GM19099 (cell line): Measurements from ENCODE around the gene MAD1L1.

Experiments used
- POLR2A ChIP-seq: IDR thresholded peaks from 3 replicates; pipeline ENCODE4 v1.6.1; 2011; ENCODE audit warnings: low read depth; ENCODE audit not compliant: insufficient read length; ENCODE audit errors: extremely low read depth

Gene MAD1L1

DNA sequence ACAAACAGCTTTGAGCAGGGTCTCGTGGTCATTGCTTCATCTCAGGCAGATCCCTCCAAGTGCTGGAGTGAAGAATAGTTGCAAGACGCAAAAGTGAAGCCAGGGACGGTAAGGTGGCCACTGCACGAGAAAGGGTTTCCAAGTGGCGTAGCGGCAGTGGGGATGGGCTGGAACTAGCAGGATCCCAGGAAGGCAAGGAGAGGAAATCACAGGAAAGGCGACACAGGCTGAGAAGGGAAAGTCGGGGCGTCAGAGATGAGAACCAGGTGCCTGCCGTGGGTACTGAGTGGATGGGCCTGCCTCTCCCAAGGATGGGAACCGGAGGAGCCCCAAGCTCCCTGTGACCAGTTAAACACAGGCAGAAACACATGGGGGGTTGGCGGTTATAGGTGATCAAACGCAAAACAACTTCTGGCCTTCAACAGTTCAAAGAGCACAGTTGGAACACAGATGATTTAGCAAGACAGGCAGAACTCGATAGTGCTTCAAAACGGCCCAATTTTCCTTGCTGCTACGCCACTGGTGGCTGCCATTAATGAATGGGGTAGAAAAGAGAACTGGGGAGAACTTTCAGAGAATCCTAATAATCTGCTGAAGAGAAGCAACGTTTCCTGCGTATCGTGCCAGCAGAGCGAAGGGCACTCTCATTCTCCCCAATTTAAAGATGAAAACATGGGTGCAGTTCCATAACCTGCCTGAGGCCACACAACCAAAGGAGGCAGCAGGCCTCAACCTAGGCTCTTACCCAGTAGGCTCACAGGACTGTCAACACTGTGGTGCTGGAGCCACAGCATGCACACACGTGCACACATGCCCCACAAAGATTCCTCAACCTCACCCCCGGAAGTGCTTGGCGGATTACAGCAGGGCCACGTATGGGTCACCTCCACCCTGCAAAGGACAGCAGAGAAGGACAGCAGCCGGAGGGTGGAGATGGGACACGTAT lies 61.9 kb downstream of the MAD1L1 start:
- no peak for TF ChIP-seq POLR2A

DNA sequence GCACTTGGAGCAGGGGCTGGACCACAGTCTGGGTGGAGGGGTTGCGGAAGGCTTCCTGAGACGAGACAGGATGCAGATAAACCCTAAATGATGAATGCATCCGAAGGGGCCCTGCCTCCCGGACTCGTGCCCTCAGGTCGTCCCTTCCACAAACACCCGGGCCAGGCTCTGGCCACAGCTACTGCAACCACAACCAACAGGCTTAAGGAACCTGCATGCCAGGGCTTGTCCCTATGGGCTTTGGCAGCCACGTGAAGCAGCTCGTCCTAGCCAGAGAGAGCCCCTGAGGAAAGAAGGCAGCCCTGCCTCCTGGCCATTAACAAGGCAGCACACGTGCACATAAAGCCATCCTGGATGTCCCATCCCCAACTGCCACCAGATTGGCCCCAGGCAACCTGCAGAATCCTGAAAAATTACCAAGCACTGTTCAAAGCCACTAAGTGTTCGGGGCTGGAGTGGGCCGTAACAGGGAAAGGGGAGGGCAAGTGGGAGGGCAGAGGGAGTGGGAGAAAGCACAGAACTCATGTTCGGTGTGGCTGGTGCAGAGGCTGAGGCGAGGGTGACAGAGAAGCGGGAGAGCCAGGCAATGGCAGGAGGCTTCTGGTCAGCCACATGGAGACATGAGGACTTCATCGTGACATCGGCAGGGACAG lies 62.7 kb downstream of the MAD1L1 start:
- no peak for TF ChIP-seq POLR2A

DNA sequence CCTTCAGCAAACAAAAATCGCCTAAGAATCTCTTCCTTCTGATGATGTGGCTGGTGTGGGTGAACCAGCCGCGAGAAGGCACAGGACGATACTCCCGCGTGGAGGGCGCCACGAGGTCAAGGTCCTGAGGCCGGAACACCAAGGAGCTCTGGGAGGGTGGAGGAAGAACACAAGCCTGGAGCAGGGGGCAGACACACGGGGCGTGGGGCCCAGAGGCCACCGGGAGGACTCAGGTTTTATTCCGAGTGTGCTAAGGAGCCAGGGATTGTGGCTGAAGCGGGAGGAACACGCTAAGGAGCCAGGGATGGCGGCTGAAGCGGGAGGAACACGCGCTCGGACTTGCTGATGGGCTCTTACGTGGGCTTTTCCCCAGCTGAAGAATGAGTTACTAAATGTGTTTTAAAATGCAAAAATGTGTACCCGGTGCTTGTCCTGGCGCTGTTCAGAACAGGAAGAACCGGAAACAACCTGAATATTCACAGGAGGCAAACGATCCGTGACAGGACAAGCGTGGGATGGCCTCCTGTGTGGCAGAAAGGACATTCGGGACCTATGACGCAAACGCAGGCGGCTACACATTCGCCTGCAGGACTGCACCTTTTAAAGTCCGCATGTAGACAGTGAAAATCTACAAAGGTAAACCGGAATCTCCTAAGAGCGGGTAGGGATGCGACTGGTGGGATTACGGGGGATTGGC lies 64.0 kb downstream of the MAD1L1 start:
- TF ChIP-seq POLR2A = no peak

DNA sequence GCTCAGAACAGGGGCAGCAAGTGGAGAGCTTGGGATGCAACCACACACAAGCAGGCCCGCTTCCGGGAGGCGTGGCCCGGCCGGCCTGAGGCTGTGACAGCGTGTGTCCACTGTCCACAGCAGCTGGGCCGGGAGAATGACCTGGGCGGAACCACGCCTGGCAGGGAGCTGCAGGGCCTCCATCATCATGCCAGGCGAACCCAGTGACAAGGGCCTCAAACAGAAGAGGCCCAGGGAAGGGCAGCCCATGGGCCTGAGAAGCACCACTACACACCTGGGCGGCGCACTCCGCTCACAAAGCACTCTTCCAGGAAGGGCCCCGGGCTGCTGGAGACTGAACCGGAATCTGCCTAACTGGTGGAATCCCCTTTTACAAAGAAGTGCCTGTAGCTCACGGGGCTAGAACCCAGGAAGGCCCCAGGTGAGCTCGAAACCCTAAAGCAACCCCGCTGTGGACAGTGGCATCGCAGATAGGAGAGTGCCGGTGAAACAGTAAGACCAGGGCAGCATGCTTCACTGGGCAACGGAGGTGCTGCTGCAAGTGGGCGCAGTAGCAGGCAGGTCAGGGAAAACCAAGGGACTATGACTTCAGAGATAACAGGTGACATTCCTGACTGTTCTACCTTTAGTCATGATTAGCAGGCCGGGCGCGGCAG lies 66.0 kb downstream of the MAD1L1 start:
- no peak for TF ChIP-seq POLR2A

DNA sequence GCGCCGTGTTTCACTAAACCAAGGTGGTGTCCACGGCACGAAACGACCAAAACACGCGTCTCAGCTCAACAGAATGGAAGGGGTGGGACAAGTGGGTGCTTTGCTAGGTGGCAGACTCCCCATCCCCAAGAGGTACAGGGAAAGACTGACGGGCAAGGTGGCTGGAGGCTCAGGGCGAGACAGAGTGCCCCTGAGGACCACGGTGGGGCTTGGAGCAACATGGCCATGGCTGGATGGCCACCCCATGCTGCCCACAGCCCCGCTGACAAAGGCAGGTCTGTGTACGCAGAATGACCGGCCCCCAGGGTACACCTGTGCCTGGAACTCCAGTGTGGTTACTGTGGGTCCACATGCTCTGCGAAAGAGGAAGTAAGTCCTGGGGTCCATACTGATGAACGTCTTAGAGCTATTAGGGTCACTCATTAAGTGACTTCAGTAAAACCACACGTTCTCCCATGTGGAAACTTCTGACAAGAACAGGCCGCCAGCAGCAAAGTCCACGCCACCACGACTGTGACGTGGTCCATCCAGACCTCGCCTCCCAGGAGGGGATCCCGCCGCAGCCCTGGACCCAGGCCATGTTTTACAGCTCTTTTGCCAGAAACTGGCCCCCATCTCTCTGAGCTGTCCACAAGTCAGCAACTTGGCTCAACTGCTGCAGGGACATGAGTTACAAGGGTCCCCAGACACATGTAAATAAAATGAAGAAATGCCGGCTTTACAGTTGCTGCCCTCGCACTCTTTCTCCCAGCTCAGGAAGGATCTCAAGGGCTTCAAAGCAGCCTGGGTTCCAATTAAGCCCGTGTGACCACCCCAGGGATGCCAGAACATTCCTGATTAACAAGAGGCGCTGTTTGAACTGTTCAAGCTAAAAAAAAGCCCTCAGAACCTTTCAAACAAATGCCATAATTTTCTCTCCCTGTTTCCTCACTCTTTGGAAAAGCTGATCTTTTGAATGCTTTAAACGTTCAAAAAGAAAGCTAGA lies 66.8 kb downstream of the MAD1L1 start:
- TF ChIP-seq POLR2A = no peak

DNA sequence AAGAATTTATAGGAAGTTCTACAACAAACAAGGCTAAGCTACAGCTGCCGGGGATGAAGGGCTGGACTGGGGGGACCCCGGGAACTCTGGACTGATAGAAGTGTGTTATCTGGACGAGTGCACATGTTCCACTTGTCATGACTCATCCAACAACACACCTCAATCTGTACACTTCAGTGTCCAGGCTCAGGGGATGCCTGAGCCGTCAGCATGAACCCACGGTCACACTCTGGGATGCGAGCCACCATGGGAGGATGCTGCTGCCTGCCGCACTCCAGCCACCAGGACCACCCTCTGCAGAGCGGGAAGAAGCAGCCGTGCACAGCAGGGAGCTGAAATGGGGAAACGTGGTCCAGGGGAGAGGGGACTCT lies 67.5 kb downstream of the MAD1L1 start:
- no peak for TF ChIP-seq POLR2A

DNA sequence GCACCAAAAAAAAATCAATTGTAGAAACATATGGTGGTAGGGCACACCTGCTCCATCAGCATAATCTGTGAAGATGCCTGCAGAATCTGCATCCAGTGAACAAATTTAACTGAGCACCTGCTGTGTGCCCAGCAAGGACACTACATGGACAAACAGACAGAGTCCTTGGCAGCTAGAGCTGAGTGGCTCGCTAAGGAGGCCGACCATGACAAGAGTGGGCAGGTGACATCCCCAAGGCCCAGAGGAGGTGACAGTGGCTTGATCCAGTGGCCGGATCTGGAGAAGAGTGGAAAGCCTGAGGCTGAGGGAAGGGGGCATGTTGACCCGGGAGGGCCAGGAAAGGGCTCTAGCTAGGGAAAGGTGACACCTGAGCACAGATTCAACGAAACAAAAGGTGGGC lies 68.1 kb downstream of the MAD1L1 start:
- no peak for TF ChIP-seq POLR2A

DNA sequence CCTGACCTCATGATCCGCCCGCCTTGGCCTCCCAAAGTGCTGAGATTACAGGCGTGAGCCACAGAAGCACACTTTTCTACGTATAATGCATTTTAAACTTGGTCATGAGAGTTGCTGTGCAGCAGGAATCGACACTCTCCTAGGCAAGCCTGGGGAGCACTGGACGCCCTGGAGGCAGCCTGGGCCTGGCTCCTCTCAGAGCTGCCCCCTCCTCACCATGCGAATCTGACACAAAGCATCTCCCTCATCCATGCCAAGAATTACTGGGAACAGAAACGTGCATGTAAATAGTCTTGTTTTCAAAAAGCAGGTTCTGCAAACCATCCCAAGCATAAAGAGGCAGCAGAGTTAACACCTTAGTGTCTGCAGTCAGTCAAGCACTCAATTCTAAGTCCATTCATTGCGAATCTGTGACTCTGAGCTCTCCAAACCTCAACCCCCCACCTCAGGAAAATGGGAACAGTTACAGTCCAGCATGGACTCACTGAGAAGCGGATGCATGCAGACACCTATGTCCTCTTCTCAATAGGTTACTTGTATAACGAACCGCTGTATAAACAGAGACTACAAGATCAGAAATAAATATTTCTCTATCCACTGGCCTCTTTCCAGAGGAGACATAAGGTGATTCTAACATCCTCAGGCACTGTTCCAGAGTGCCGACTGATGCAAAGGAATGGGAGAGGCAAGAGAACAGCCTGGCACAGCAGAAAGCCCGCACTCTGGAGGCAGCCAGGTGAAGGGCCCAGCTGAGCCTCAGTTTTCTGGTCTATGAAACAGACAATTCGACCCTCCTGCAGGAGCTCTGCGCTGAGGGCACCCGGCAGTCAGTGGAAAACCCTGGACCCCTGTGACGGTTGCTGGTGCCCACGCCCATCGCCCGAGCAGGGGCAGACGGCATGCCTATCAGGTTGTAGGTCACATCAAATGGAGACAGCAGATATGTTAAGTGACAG lies 68.9 kb downstream of the MAD1L1 start:
- TF ChIP-seq POLR2A = no peak

DNA sequence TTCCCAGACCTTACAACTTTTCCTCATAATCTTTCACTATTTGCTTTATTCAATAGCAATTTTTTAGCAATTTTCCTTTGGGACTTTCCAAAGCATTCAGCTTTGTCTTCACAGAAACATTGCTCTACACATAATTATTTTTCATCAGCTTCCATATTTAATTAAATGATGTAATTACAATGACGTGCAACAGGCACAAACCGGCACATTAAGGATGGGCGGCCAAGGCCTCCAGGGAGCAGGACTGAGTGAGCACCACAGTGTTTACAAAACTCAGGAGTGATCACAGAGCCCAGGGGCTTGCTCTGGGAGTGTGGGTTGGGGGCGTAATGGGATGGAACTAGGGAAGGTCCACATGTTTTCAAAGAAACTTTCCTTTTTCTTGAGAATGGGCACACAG lies 69.8 kb downstream of the MAD1L1 start:
- no peak for TF ChIP-seq POLR2A

DNA sequence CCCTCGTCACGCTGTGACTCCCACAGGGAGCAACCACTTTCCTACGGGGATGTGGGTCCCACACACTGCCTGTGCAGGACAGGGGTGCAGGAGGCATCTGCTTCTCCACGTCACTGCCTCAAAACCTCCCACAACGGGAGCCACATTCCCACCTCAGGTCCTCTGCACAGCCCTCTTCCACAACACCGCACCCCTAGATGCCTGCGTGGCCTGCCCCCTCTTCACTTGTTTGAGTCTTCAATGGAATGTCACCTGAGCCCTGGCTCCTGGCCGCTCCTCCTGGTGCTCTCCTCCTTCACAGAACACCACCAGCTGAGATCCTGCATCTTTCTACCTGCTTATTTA lies 73.6 kb downstream of the MAD1L1 start:
- no peak for TF ChIP-seq POLR2A

DNA sequence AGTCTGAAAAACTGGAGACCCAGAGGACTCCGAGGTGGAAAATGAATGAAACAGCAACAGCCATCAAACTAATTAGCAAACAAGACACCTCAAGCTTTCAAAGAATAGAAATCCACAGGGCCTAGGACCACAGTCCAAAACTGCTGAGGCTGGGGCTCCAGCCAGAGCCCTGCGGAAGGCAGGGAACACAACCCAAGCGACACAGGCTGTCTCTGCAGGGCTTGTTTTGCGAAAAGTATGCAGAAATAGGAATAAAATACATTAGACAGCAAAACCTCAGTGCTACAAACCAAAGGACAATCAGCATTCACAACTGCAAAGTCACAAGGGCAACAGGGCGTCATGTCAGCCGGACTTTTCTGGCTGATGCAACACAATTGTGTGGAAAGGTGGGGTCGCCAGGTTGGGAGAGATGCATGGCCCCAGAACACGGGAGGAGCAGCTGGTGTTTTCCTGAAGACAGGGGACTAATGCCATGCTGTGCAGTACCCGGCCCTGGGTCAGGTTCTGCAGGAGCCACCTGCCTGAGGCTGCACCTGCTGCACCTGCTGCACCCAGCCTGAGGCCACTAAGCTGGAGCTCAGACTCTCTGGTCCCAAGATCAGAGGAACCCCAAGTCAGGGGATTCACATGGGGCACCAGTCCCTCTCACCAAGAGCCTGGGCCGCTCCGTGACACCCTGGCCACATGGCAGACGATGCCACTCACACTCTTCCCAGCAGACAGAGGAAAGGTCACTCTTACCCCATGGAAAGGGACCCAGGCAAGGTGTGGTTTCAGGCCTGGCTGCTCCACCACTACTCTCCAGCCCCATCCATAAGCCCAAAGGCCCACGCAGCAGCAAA lies 74.2 kb downstream of the MAD1L1 start:
- no peak for TF ChIP-seq POLR2A

DNA sequence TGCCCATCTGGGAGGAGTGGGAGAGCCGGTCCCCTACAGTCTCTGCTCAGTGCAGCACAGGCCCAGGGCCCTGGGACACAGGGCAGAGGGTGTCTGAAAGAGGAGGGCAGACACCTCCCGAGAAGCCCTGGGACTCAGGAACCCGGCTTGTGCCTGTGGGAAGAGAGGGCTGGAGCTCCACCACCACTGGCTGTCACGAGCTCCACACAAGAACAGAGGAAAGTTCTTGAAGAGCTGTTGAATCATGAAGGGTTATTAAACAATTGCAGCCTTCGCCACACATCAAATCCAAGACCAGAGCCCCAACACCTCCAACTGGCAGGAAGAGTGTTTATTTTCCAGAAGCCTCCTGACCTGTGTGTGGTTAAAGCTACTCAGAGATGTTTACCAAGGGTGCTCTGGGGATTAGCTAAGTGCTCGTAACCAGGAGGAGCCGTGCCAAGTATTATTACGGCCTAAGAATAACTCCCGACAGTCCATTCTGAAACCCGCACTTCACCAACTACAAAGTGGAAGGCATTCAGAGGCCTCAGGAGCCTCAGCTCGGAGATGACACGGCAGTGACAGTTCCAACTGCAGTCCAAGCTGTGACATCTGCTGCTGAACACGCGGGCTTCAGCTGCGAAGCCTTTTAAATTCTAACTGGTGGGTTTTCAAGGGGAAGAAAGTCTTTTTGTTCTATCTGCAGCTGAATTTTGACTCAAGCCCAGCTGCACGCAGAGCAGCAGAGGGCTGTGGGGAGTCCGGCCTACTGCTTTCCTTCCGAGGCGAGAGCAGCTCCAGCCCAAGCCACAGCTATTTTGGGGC lies 75.1 kb downstream of the MAD1L1 start:
- TF ChIP-seq POLR2A = no peak
